MM.1S (cell line): ENCODE measurements around the gene RFPL3.

Experiments used
- DNase-seq: peaks from one replicate; pipeline ENCODE4 v3.0.0-alpha.2; 2015
- H2AFZ ChIP-seq: fragments of 300-600 bp; sonication (generic); 2 replicates; pipeline ENCODE4 v1.6.0; 2016; ENCODE audit warnings: antibody characterized with exemption, low read length
- H3F3A ChIP-seq: fragments of 300-600 bp; sonication (generic); 2 replicates; pipeline ENCODE4 v1.6.1; 2016; ENCODE audit warnings: mild to moderate bottlenecking, antibody characterized with exemption, low read length, moderate library complexity, mixed read lengths; ENCODE audit not compliant: insufficient read depth
- H3K27ac ChIP-seq: fragments of 300-600 bp; sonication (generic); 2 replicates; pipeline ENCODE4 v1.5.1; 2016; ENCODE audit warnings: mild to moderate bottlenecking, low read length
- H3K27me3 ChIP-seq: fragments of 300-600 bp; sonication (generic); replicated peaks from 2 replicates; pipeline ENCODE4 v1.6.0; 2016; ENCODE audit warnings: low read length; ENCODE audit not compliant: insufficient read depth
- H3K36me3 ChIP-seq: fragments of 300-600 bp; sonication (generic); replicated peaks from 2 replicates; pipeline ENCODE4 v1.6.1; 2016; ENCODE audit warnings: mild to moderate bottlenecking, low read length, mixed read lengths; ENCODE audit not compliant: insufficient read depth
- H3K4me1 ChIP-seq: fragments of 300-600 bp; sonication (generic); 2 replicates; pipeline ENCODE4 v1.6.1; 2016; ENCODE audit warnings: low read length, mixed read lengths
- H3K4me2 ChIP-seq: fragments of 300-600 bp; sonication (generic); 2 replicates; pipeline ENCODE4 v1.6.0; 2016; ENCODE audit warnings: low read depth, low read length
- H3K4me3 ChIP-seq: fragments of 300-600 bp; sonication (generic); 2 replicates; pipeline ENCODE4 v1.5.1; 2016; ENCODE audit warnings: low read length, mixed read lengths
- H3K79me2 ChIP-seq: fragments of 300-600 bp; sonication (generic); 2 replicates; pipeline ENCODE4 v1.6.1; 2016; ENCODE audit warnings: mixed run types, low read length, mixed read lengths
- H3K9ac ChIP-seq: fragments of 300-600 bp; sonication (generic); 2 replicates; pipeline ENCODE4 v1.6.1; 2016; ENCODE audit warnings: low read length, mixed read lengths
- H3K9me2 ChIP-seq: fragments of 300-600 bp; sonication (generic); replicated peaks from 2 replicates; pipeline ENCODE4 v1.6.1; 2016; ENCODE audit warnings: mild to moderate bottlenecking, low read length, mixed read lengths; ENCODE audit not compliant: insufficient read depth
- H3K9me3 ChIP-seq: fragments of 300-600 bp; sonication (generic); replicated peaks from 2 replicates; pipeline ENCODE4 v1.6.1; 2016; ENCODE audit warnings: mild to moderate bottlenecking, low read length, mixed read lengths; ENCODE audit not compliant: insufficient read depth
- H4K20me1 ChIP-seq: fragments of 300-600 bp; sonication (generic); 2 replicates; pipeline ENCODE4 v1.6.1; 2016; ENCODE audit warnings: mild to moderate bottlenecking, low read length, moderate library complexity, mixed read lengths; ENCODE audit not compliant: insufficient read depth
- CTCF ChIP-seq: fragments of 300-600 bp; sonication (generic); IDR thresholded peaks from 2 replicates; pipeline ENCODE4 v1.5.1; 2016; ENCODE audit warnings: antibody characterized with exemption, low read length, mixed read lengths
- EZH2 ChIP-seq: fragments of 300-600 bp; sonication (generic); optimal IDR thresholded peaks from 2 replicates; pipeline ENCODE3; 2017; ENCODE audit warnings: low read depth, mild to moderate bottlenecking, antibody characterized with exemption, low read length, mixed read lengths
- EZH2phosphoT487 ChIP-seq: fragments of 300-600 bp; sonication (generic); IDR thresholded peaks from 2 replicates; pipeline ENCODE4 v1.6.1; 2018; ENCODE audit warnings: antibody characterized with exemption, low read length

The RFPL3 gene

GRCh38 chr22:32404021-32404420 is 46.4 kb downstream of the RFPL3 start:
- no peaks in the 10 kb centered on the region for H3K27me3 ChIP-seq
- no peaks in the 10 kb centered on the region for H3K9me2 ChIP-seq
- peaks cover 46% of the 10 kb centered on the region for H3K79me2 ChIP-seq
- TF ChIP-seq EZH2: no peak
- TF ChIP-seq CTCF: no peak
- TF ChIP-seq EZH2phosphoT487: no peak
- peaks cover 25% of the 10 kb centered on the region for H3K4me1 ChIP-seq
- no peak overlapping the region for H2AFZ ChIP-seq
- H3K4me2 ChIP-seq: no peak overlapping the region
- DNase-seq: no peak
- H3F3A ChIP-seq: peaks cover 19% of the 10 kb centered on the region
- no peaks in the 10 kb centered on the region for H4K20me1 ChIP-seq
- H3K9me3 ChIP-seq: no peaks in the 10 kb centered on the region
- peaks cover 30% of the 10 kb centered on the region for H3K36me3 ChIP-seq
- H3K9ac ChIP-seq: no peak overlapping the region
- H3K27ac ChIP-seq: no peak overlapping the region
- H3K4me3 ChIP-seq: no peak overlapping the region

- Histone ChIP-seq H2AFZ (no peak overlapping the region), H3K27ac (peak overlapping the region; percentile 88), H3K27me3 (no peaks in the 10 kb centered on the region), H3K4me3 (peak overlapping the region; percentile 3; the same call in 1 of the 2 replicates), H3K9me2 (no peaks in the 10 kb centered on the region), H3K4me1 (peaks cover 38% of the 10 kb centered on the region), H3K36me3 (peaks cover 22% of the 10 kb centered on the region), H3K4me2 (peak overlapping the region; percentile 74), H4K20me1 (no peaks in the 10 kb centered on the region), H3K79me2 (peaks cover 76% of the 10 kb centered on the region), H3F3A (peaks cover 31% of the 10 kb centered on the region), H3K9me3 (no peaks in the 10 kb centered on the region), H3K9ac (no peak overlapping the region)
- no peak for TF ChIP-seq EZH2phosphoT487
- no peak for TF ChIP-seq EZH2
- no peak for TF ChIP-seq CTCF
- DNase-seq: peak; percentile 84
Observed at GRCh38 chr22:32407312-32407711, 49.6 kb downstream of the RFPL3 start.

- no peaks in the 10 kb centered on the region for H4K20me1 ChIP-seq
Observed at GRCh38 chr22:32407936-32408335, 50.3 kb downstream of the RFPL3 start.

More at GRCh38 chr22:32407936-32408335, 50.3 kb downstream of the RFPL3 start:
- Histone ChIP-seq H3K9me2 (no peaks in the 10 kb centered on the region), H3F3A (peaks cover 31% of the 10 kb centered on the region), H2AFZ (no peak overlapping the region), H3K4me1 (peaks cover 43% of the 10 kb centered on the region), H3K4me2 (peak overlapping the region; percentile 74), H3K27me3 (no peaks in the 10 kb centered on the region), H3K9me3 (no peaks in the 10 kb centered on the region), H3K36me3 (peaks cover 22% of the 10 kb centered on the region), H3K9ac (no peak overlapping the region), H3K4me3 (peak overlapping the region; percentile 3), H3K27ac (peak overlapping the region; percentile 88), H3K79me2 (peaks cover 76% of the 10 kb centered on the region)
- TF ChIP-seq EZH2phosphoT487 (no peak), CTCF (no peak), EZH2 (no peak)
- no peak for DNase-seq
